ENCODE data around the gene C8G.

C8G gene

GRCh38 chr9:136925414-136926153 lies 19.5 kb upstream of the C8G start:
- Histone ChIP-seq H3K4me3 (no peak overlapping the region), H3K36me3 (peaks cover 49 to 99% (median 86%) of the 10 kb centered on the region in 11 experiments), H3K27me3 (no peaks in the 10 kb centered on the region), H3K4me1 (peaks cover 0 to 15% (median 8%) of the 10 kb centered on the region in 10 experiments; a peak in 10 of 20 replicates), H3K9ac (no peak overlapping the region; a peak in 1 of 22 replicates), H4K20me1 (peaks cover 0 to 56% (median 26%) of the 10 kb centered on the region in 11 experiments; a peak in 14 of 22 replicates), H3K27ac (no peak overlapping the region), H3K9me3 (replicated peaks in 1 of 11) (no peaks in the 10 kb centered on the region), H3K4me2 (no peak overlapping the region)
- TF ChIP-seq Cebpa-rat (IDR thresholded peaks at IDR 0.05): no peak

DNA sequence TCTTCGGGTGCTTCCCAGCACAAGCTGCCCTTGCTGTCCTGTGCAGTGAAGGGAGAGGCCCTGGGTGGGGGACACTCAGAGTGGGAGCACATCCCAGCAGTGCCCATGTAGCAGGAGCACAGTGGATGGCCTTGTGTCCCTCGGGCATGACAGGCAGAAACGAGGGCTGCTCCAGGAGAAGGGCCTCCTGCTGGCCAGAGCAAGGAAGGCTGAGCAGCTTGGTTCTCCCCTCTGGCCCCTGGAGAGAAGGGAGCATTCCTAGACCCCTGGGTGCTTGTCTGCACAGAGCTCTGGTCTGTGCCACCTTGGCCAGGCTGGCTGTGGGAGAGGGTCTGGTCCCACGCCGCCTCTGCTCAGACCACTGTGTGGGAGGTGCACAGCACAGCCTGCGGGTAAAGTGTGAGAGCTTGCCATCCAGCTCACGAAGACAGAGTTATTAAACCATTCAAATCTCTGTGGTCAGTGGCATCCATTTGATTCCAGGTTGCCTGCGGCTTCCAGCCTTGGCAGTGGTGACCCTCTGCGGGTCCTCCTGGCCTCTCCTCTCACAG lies 18.8 kb upstream of the C8G start:
- Histone ChIP-seq H3K9me3 (replicated peaks in 1 of 11) (0 out of 22 replicates have a peak, but pooled peaks cover 0 to 3% (median 0%) of the 10 kb centered on the region in 11 experiments), H3K4me3 (no peak overlapping the region), H3K36me3 (peaks cover 43 to 99% (median 86%) of the 10 kb centered on the region in 11 experiments), H3K27ac (no peak overlapping the region), H4K20me1 (peaks cover 0 to 56% (median 21%) of the 10 kb centered on the region in 11 experiments; a peak in 14 of 22 replicates), H3K4me2 (no peak overlapping the region), H3K9ac (no peak overlapping the region), H3K27me3 (no peaks in the 10 kb centered on the region), H3K4me1 (peaks cover 0 to 15% (median 8%) of the 10 kb centered on the region in 10 experiments; a peak in 10 of 20 replicates)
- TF ChIP-seq Cebpa-rat (IDR thresholded peaks at IDR 0.05): no peak

GRCh38 chr9:136926749-136927148 lies 18.3 kb upstream of the C8G start:
- Histone ChIP-seq H3K9ac (no peak overlapping the region), H4K20me1 (peaks cover 0 to 55% (median 21%) of the 10 kb centered on the region in 11 experiments; a peak in 14 of 22 replicates), H3K4me1 (peaks cover 0 to 15% (median 8%) of the 10 kb centered on the region in 10 experiments; a peak in 10 of 20 replicates), H3K36me3 (peaks cover 41 to 100% (median 87%) of the 10 kb centered on the region in 11 experiments), H3K27me3 (no peaks in the 10 kb centered on the region), H3K4me2 (no peak overlapping the region), H3K27ac (no peak overlapping the region), H3K9me3 (replicated peaks in 1 of 11) (0 out of 22 replicates have a peak, but pooled peaks cover 0 to 4% (median 0%) of the 10 kb centered on the region in 11 experiments), H3K4me3 (no peak overlapping the region)
- no peak for TF ChIP-seq Cebpa-rat (IDR thresholded peaks at IDR 0.05)

- peaks cover 0 to 23% (median 8%) of the 10 kb centered on the region in 10 experiments; a peak in 10 of 20 replicates for H3K4me1 ChIP-seq
- H3K9me3 ChIP-seq (replicated peaks in 1 of 11): 0 out of 22 replicates have a peak, but pooled peaks cover 0 to 4% (median 0%) of the 10 kb centered on the region in 11 experiments
- peaks cover 35 to 99% (median 81%) of the 10 kb centered on the region in 11 experiments for H3K36me3 ChIP-seq
- no peak overlapping the region for H3K4me3 ChIP-seq
- H3K4me2 ChIP-seq: peak overlapping the region in 2 of 11 experiments; percentile 17 to 34; a peak in 1 of 22 replicates
- H4K20me1 ChIP-seq: peaks cover 0 to 46% (median 21%) of the 10 kb centered on the region in 11 experiments; a peak in 14 of 22 replicates
- no peaks in the 10 kb centered on the region for H3K27me3 ChIP-seq
- peak overlapping the region in 1 of 11 experiments; percentile 28; a peak in 1 of 22 replicates for H3K27ac ChIP-seq
- no peak overlapping the region; a peak in 2 of 22 replicates for H3K9ac ChIP-seq
- TF ChIP-seq Cebpa-rat (IDR thresholded peaks at IDR 0.05): no peak
These were observed 17.4 kb upstream of the C8G start for GRCh38 chr9:136927343-136928271.

DNA sequence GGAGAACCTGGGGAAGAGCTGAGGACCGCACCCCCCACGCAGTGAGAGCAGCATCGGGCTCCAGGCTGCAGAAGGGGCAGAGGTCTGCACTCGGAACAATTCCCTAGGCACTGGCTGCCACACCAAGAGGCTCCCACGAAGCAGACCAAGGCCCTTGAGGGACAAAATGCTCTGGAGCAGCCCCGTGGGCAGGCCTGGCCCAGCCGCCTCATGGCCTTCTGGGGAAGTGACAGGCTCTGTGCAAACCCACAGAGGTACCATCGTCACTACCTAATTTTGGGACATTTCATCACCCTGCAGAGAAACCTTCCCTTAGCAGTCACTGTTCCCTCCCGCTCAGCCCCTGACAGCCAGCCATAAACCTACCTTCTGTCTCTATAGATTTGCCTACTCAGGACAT lies 16.5 kb upstream of the C8G start:
- Histone ChIP-seq H3K36me3 (peaks cover 30 to 97% (median 76%) of the 10 kb centered on the region in 11 experiments), H3K27me3 (no peaks in the 10 kb centered on the region), H3K27ac (peak overlapping the region in 1 of 11 experiments; percentile 28; a peak in 1 of 22 replicates), H3K4me1 (peaks cover 0 to 33% (median 8%) of the 10 kb centered on the region in 10 experiments; a peak in 10 of 20 replicates), H3K9ac (no peak overlapping the region; a peak in 1 of 22 replicates), H4K20me1 (peaks cover 0 to 40% (median 21%) of the 10 kb centered on the region in 11 experiments; a peak in 14 of 22 replicates), H3K4me3 (no peak overlapping the region), H3K9me3 (replicated peaks in 1 of 11) (0 out of 22 replicates have a peak, but pooled peaks cover 0 to 4% (median 0%) of the 10 kb centered on the region in 11 experiments), H3K4me2 (peak overlapping the region in 3 of 11 experiments; percentile 17 to 34 (median 33); a peak in 4 of 22 replicates)
- no peak for TF ChIP-seq Cebpa-rat (IDR thresholded peaks at IDR 0.05)

DNA sequence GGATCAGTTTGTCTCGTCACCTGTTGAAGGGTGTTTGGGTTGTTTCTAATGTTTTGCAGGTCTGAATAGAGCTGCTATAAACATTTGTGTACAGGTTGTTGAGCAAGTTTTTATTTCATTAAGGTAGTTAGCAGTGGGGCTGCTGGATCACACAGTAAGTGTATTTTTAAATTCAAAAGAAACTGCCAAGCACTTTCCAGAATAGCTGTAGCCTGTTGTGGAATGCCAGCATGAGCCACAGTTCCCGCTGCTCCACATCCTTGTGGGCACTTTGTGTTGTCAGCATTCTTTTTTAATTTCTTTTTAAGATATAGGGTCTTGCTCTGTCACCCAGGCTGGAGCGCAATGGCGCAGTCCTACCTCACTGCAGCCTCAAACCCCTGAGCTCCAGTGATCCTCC lies 15.0 kb upstream of the C8G start:
- H3K4me3 ChIP-seq: no peak overlapping the region
- peaks cover 0 to 47% (median 11%) of the 10 kb centered on the region in 10 experiments; a peak in 12 of 20 replicates for H3K4me1 ChIP-seq
- H3K4me2 ChIP-seq: no peak overlapping the region
- peaks cover 20 to 96% (median 73%) of the 10 kb centered on the region in 11 experiments for H3K36me3 ChIP-seq
- H3K27ac ChIP-seq: no peak overlapping the region
- H3K9me3 ChIP-seq (replicated peaks in 1 of 11): 0 out of 22 replicates have a peak, but pooled peaks cover 0 to 4% (median 0%) of the 10 kb centered on the region in 11 experiments
- no peak overlapping the region for H3K9ac ChIP-seq
- no peaks in the 10 kb centered on the region for H3K27me3 ChIP-seq
- no peak for TF ChIP-seq Cebpa-rat (IDR thresholded peaks at IDR 0.05)
- peaks cover 0 to 39% (median 21%) of the 10 kb centered on the region in 11 experiments; a peak in 13 of 22 replicates for H4K20me1 ChIP-seq

- Histone ChIP-seq H3K4me1 (peaks cover 0 to 64% (median 19%) of the 10 kb centered on the region in 10 experiments; a peak in 14 of 20 replicates), H3K27ac (peak overlapping the region in 2 of 11 experiments; percentile 20 to 27; a peak in 2 of 22 replicates), H3K36me3 (peaks cover 5 to 81% (median 60%) of the 10 kb centered on the region in 11 experiments), H3K4me3 (no peak overlapping the region), H3K9ac (no peak overlapping the region), H3K4me2 (0 out of 22 replicates have a peak overlapping the region, but pooled peaks of 1 of the 11 experiments have one; percentile 3), H3K27me3 (no peaks in the 10 kb centered on the region), H3K9me3 (replicated peaks in 1 of 11) (0 out of 22 replicates have a peak, but pooled peaks cover 0 to 4% (median 0%) of the 10 kb centered on the region in 11 experiments), H4K20me1 (peaks cover 0 to 23% (median 10%) of the 10 kb centered on the region in 11 experiments; a peak in 12 of 22 replicates)
- no peak for TF ChIP-seq Cebpa-rat (IDR thresholded peaks at IDR 0.05)
These were observed 13.4 kb upstream of the C8G start for GRCh38 chr9:136931611-136932130.

Measured in BLaER1 treated with 17β-estradiol and CSF1 and Interleukin-3, amounts not matched to agents 10 nM and 100 nM (cell line).